Keratinocyte (primary cell): Measurements from ENCODE around the gene CHST15. TPM values are rescaled to one million over a fixed set of nuclear protein-coding genes. Genes with fewer than 3 reads are reported as not detected.

Experiments used
- DNase-seq: peaks from one replicate; pipeline ENCODE4 v3.0.0-alpha.2; 2011; ENCODE audit warnings: low read depth, missing footprints, low spot score
- FAIRE-seq: peaks from 2 replicates; lab custom pipeline; 2011; peaks lifted over from hg19 to GRCh38; lab: Jason Lieb, UNC
- H2AFZ ChIP-seq: 2 replicates; pipeline ENCODE4 v1.6.0; 2012; ENCODE audit warnings: low read length, control low read depth, inconsistent platforms; ENCODE audit not compliant: control insufficient read depth
- H3K27ac ChIP-seq: 2 replicates; pipeline ENCODE4 v1.5.1; 2011; ENCODE audit warnings: low read length; ENCODE audit not compliant: control insufficient read depth, insufficient read depth
- H3K27me3 ChIP-seq: 3 replicates; pipeline ENCODE4 v1.6.0; 2011; ENCODE audit warnings: low read length; ENCODE audit not compliant: control insufficient read depth, insufficient read depth; ENCODE audit errors: extremely low read depth
- H3K36me3 ChIP-seq, 2 experiments: 2 replicates in 1 of 2; 3 replicates in 1 of 2; pipeline ENCODE4 v1.5.1; 2011; ENCODE audit warnings: low read length in 2 of 2, mild to moderate bottlenecking in 1 of 2; ENCODE audit not compliant: control insufficient read depth in 2 of 2, insufficient read depth in 2 of 2; ENCODE audit errors: extremely low read depth in 1 of 2
- H3K4me1 ChIP-seq: 3 replicates; pipeline ENCODE4 v1.5.1; 2011; ENCODE audit warnings: low read length; ENCODE audit not compliant: control insufficient read depth, insufficient read depth; ENCODE audit errors: extremely low read depth
- H3K4me2 ChIP-seq: 3 replicates; pipeline ENCODE4 v1.6.0; 2011; ENCODE audit warnings: low read depth, low read length; ENCODE audit not compliant: control insufficient read depth, insufficient read depth; ENCODE audit errors: extremely low read depth
- H3K4me3 ChIP-seq, 3 experiments: fragments of 200-600 bp in 1 of 3; sonication (generic) in 1 of 3; 2 replicates in 2 of 3; 3 replicates in 1 of 3; pipeline ENCODE4 v1.5.1; 2011 to 2016; ENCODE audit warnings: low read length in 3 of 3, mild to moderate bottlenecking in 3 of 3, control low read depth in 2 of 3, inconsistent platforms in 1 of 3, low read depth in 1 of 3, mixed read lengths in 1 of 3, mixed run types in 1 of 3, moderate library complexity in 1 of 3; ENCODE audit not compliant: control insufficient read depth in 2 of 3, insufficient read depth in 2 of 3; ENCODE audit errors: extremely low read depth in 1 of 3
- H3K79me2 ChIP-seq: 2 replicates; pipeline ENCODE4 v1.6.0; 2012; ENCODE audit warnings: low read length; ENCODE audit not compliant: control insufficient read depth, insufficient read depth
- H3K9ac ChIP-seq: 3 replicates; pipeline ENCODE4 v1.6.0; 2011; ENCODE audit warnings: low read length; ENCODE audit not compliant: control insufficient read depth, insufficient read depth; ENCODE audit errors: extremely low read depth
- H3K9me1 ChIP-seq: 3 replicates; pipeline ENCODE4 v1.6.0; 2011; ENCODE audit warnings: low read length; ENCODE audit not compliant: control insufficient read depth, insufficient read depth; ENCODE audit errors: extremely low read depth
- H3K9me3 ChIP-seq: 2 replicates; pipeline ENCODE4 v1.5.1; 2012; ENCODE audit warnings: low read depth, low read length; ENCODE audit not compliant: control insufficient read depth
- H4K20me1 ChIP-seq: 3 replicates; pipeline ENCODE4 v1.6.0; 2011; ENCODE audit warnings: low read length; ENCODE audit not compliant: control insufficient read depth, insufficient read depth; ENCODE audit errors: extremely low read depth
- EZH2 ChIP-seq: IDR thresholded peaks from one replicate; pipeline ENCODE4 v1.6.1; 2012; ENCODE audit warnings: inconsistent platforms, mild to moderate bottlenecking, low read length, moderate library complexity
- dilution Hi-C: fragments of 300-500 bp; cut with MboI; formaldehyde crosslinking; loops from one replicate; pipeline ENCODE4 v1.7.0; 2020; ENCODE audit warnings: low sequenced_read_pairs; ENCODE audit not compliant: extremely low pct_ligation_motif_present
- polyA plus RNA-seq, 5 experiments: library from polyadenylated mRNA; depleted of rRNA in 3 of 5; stranded (reverse) in 3 of 5; stranded (forward) in 1 of 5; unstranded in 1 of 5; fragments of >200 nt; gene quantifications; 1 replicate in 1 of 5; 2 replicates in 3 of 5; 3 replicates in 1 of 5; pipeline versions ENCODE4 v1.2.1 to v1.2.3, GENCODE V29; 2011 to 2012; ENCODE audit warnings: missing spikeins in 2 of 5, low read depth in 1 of 5, low replicate concordance in 1 of 5
- TF ChIP-seq, protein P1 (sequence below), 3 experiments: IDR thresholded peaks in 1 of 3; conservative IDR thresholded peaks in 1 of 3; optimal IDR thresholded peaks in 1 of 3; 2 replicates in 2 of 3; 3 replicates in 1 of 3; pipeline versions ENCODE3 to v1.5.1; 2011; ENCODE audit warnings: low read length in 3 of 3, mild to moderate bottlenecking in 3 of 3, moderate library complexity in 2 of 3, control low read depth in 1 of 3, inconsistent platforms in 1 of 3; ENCODE audit not compliant: insufficient read depth in 2 of 3; ENCODE audit errors: extremely low read depth in 1 of 3

CHST15 gene
- polyA plus RNA-seq, 1 donor (not counting 4 experiments of a cell fraction or from before 2014, with no cell fraction given) = 24.5 TPM

GRCh38 chr10:124087672-124088634 lies 5.4 kb downstream of the CHST15 start:
- Histone ChIP-seq H3K36me3 (peaks cover 0 to 7% of the 10 kb centered on the region in 2 experiments), H3K4me2 (peak overlapping the region; percentile 66), H2AFZ (no peak overlapping the region), H4K20me1 (peaks cover 29% of the 10 kb centered on the region), H3K9ac (no peak overlapping the region), H3K79me2 (peaks cover 77% of the 10 kb centered on the region), H3K4me1 (peaks cover 42% of the 10 kb centered on the region), H3K9me3 (no peaks in the 10 kb centered on the region), H3K4me3 (peak overlapping the region in 2 of 3 experiments; percentile 7 to 15), H3K27ac (peak overlapping the region; percentile 33), H3K27me3 (no peaks in the 10 kb centered on the region), H3K9me1 (peaks cover 14% of the 10 kb centered on the region)
- FAIRE-seq (peak; percentile 81), DNase-seq (no peak)
- dilution Hi-C loops = no loop called here
- TF ChIP-seq, protein P1, sequence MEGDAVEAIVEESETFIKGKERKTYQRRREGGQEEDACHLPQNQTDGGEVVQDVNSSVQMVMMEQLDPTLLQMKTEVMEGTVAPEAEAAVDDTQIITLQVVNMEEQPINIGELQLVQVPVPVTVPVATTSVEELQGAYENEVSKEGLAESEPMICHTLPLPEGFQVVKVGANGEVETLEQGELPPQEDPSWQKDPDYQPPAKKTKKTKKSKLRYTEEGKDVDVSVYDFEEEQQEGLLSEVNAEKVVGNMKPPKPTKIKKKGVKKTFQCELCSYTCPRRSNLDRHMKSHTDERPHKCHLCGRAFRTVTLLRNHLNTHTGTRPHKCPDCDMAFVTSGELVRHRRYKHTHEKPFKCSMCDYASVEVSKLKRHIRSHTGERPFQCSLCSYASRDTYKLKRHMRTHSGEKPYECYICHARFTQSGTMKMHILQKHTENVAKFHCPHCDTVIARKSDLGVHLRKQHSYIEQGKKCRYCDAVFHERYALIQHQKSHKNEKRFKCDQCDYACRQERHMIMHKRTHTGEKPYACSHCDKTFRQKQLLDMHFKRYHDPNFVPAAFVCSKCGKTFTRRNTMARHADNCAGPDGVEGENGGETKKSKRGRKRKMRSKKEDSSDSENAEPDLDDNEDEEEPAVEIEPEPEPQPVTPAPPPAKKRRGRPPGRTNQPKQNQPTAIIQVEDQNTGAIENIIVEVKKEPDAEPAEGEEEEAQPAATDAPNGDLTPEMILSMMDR (optimal IDR thresholded peaks at IDR 0.05 in 1 of 3, IDR thresholded peaks at IDR 0.05 in 1 of 3, conservative IDR thresholded peaks at IDR 0.05 in 1 of 3; ENCODE audit: extremely low read depth in 1 of 3, insufficient read depth in 2 of 3, low read length in 3 of 3) = no peak
- TF ChIP-seq EZH2 = no peak

DNA sequence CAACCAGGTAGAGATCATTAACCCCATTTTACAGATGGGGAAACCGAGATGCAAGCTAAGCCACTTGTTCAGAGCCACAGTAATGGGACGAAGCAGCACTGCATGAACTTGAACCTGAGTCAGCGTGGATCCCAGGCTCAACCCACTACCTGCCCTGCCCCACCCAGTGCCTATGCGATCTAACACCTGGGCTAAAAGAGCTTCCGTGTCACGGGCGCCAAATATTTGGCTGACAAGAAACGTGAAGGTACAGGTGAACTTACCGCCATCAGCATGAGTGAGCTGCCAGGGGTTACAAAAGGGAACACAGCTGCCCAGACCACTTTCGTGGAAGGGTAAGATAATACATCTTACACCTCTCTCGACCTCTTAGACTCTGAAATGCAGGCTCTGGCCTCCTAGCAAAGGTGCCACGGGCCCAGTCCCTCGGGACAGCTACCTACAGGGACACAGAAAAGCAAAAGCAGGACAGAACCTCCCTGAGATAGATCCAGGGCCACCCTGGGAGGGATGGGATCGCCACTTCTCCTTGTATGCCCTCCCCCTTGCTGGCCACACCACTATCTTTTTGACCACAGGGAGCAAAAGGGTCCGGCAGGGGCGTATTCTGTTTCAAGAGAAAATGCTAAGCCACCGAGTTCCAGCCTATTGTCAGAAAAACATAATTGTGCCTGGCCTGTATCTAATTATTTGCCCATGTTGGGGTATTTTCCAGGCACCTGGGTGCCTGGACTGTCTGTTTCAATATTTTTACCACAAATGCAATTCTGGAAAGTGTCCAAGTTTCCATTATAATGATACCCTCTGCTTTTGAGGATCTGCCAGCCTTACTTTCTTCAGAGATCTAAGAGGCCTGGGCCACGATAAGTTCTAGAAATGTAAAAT lies 6.4 kb downstream of the CHST15 start:
- no peaks in the 10 kb centered on the region for H3K9me3 ChIP-seq
- peaks cover 79% of the 10 kb centered on the region for H3K79me2 ChIP-seq
- TF ChIP-seq, protein P1 (optimal IDR thresholded peaks at IDR 0.05 in 1 of 3, IDR thresholded peaks at IDR 0.05 in 1 of 3, conservative IDR thresholded peaks at IDR 0.05 in 1 of 3; ENCODE audit: extremely low read depth in 1 of 3, insufficient read depth in 2 of 3, low read length in 3 of 3) = no peak
- no peak for TF ChIP-seq EZH2
- no peak overlapping the region for H2AFZ ChIP-seq
- H3K27me3 ChIP-seq = no peaks in the 10 kb centered on the region
- dilution Hi-C loops = no loop called here
- no peak overlapping the region for H3K4me2 ChIP-seq
- no peak overlapping the region for H3K27ac ChIP-seq
- FAIRE-seq = peak; percentile 26
- peaks cover 14% of the 10 kb centered on the region for H3K9me1 ChIP-seq
- H3K4me3 ChIP-seq = no peak overlapping the region
- DNase-seq = no peak
- no peak overlapping the region for H3K9ac ChIP-seq
- H3K4me1 ChIP-seq = peaks cover 42% of the 10 kb centered on the region
- H3K36me3 ChIP-seq = peaks cover 0 to 9% of the 10 kb centered on the region in 2 experiments
- H4K20me1 ChIP-seq = peaks cover 32% of the 10 kb centered on the region
